SW480 (cell line): ENCODE measurements around the gene CCHCR1.

Source experiments
- DNase-seq: peaks from one replicate; pipeline ENCODE4 v3.0.0-alpha.2; 2016; ENCODE audit warnings: low spot score

CCHCR1 gene

GRCh38 chr6:31162463-31163165 is 5.0 kb upstream of the CCHCR1 start:
- DNase-seq, result no peak

GRCh38 chr6:31161216-31162126 is 3.9 kb upstream of the CCHCR1 start:
- no peak for DNase-seq

DNA sequence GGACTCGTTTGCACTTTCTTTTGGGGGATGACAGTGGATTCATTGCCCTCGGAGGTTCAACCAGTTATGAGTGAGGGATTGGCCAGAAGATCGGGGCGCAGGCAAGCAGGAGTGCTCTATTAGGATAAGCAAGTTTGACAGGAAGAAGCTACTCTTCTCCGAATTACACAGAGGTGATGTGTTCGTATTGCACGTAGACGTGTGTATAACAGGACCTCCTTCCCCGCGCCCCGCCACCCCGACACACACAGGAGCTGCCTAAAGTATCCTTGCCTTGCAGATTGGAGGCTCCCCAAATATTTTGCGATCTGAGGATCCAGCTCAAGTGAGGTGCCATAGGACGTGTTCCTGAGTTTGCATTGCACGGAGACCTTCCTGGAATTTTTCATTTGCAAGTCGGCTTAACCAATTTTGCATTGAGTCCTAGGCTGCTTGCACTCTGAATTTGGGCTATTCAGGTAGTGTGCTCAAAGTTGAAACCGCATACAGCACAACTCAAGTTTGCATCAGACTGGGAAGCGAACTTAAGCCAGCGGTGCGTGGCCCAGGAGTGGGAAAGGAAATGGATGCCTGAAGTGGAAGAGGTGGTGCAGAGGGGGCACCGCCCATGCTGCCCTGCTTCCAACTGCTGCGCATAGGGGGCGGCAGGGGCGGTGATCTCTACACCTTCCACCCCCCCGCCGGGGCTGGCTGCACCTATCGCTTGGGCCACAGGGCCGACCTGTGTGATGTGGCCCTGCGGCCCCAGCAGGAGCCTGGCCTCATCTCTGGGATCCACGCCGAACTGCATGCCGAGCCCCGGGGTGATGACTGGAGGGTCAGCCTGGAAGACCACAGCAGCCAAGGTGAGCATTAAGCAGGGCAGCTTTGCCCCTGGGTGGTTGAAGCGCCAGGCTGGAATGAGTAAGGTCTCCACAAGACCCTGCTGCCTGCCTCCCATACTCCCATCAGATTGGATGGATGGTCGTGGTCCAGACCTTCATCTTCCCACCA is 1.6 kb upstream of the CCHCR1 start:
- DNase-seq, result peak; percentile 23

DNA sequence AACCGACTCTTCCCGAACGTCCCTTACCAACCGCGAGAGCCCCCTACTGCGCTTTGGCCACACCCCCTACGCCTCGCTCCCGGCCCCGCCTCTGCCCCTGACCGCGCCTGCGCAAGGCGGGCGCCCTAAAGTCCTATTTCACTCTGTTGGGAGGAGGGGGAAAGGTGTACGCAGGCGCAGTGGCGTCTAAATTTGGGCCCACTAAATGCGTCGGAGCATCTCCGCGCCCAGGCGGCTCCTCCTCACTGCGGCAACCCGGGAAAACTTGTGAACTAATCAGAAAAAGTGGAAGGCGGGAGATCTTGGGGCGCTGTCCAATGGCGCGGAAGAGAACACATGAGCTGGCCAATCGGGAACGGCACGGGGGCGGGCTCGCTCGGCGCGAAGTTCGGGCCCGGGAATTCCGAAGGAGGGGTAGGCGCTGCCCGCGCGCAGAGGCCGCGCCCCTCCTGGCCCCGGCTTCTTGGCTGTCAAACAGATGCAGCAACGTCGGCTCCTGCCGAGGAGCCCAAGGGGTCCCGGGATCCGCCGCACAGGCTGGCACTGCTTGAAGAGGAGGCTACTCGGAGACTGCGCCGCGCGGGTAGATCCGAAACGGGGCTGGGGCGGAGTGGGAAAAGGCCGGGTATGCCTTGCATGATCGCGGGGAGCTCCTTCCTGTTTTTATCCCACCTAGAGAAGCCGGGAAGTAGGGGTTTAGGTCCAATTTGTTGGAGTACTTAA is 699 bp upstream of the CCHCR1 start, which contains the start of gene TCF19:
TSS of gene TCF19 (plus strand) at position 450 of the 723 bp plus-strand sequence. CDS start 881 bp downstream, outside the sequence.
- peak; percentile 96 for DNase-seq

DNA sequence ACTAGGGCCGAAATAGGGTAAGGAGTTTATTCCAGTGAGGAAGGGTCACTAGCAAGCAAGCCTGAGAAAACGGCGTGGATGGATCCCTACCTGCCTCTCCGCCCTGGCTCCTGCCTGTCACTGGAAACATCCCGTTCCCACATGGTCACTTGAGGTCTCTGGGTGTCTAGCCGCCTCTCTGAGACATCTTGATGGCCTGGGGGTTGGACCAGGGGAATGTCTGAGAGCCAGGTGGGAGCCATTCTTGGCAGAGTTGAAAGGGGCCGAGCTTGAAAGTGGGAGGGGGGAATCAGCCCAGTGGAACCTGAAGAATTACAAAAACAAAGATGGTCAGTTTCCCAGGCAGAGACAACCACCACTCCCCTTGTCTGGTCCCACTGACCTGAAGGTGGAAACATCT is 961 bp downstream of the CCHCR1 start:
- no peak for DNase-seq

- DNase-seq, result no peak
Observed at GRCh38 chr6:31154436-31154835, 3.2 kb downstream of the CCHCR1 start.

- DNase-seq, result no peak
Observed at GRCh38 chr6:31152781-31153180, 4.8 kb downstream of the CCHCR1 start.

DNA sequence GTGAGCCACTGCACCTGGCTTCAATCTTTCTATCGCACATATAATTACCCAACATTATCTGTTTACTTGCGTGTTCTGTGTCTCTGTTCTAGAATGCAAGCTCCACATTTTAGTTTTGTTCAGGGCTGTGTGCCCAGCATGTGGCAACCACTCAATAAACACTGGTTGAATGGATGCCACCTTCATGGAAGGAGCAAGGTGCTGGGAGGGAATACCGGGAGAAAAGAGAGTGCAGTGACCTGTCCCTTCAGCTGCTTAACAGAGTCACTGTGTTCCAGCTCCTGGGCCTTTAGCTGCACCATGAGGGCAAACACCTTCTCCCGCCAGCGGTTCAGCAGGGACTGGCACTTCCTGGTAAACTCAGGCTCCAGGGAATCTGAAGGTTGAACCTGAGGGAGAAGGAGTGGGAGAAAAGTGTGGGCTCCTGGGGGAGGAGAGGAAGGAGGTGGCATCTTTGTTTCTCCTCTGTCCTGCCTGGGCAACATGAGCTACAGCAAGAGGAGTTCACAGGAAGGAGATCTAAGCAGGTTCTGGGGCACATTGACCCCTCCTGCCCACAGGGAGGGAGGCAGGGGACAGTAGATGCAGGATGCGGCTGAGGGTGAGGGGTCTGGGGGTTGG is 7.7 kb downstream of the CCHCR1 start:
- no peak for DNase-seq

- DNase-seq, result no peak
Observed at GRCh38 chr6:31145386-31145785, 12.2 kb downstream of the CCHCR1 start.

DNA sequence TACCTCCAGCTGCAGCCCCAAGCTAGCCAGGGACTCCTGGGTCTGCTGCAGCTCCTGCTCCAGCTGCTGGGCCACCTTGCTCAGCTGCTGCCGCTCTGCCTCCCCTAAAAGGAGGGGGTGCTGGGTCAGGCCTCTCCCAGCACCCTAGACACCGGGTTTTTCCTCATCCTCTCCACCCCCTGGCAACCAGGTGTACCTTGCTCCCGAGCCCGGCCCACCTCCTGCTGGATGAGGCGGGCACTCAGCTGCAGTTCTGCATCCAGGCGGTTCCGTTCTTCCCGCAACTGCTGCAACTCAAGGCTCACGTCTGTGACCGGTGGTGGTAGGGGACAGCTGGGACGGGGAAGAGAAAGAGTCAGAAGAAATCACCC is 12.6 kb downstream of the CCHCR1 start:
- no peak for DNase-seq

GRCh38 chr6:31144296-31144969 is 13.2 kb downstream of the CCHCR1 start:
- DNase-seq, result no peak

GRCh38 chr6:31143148-31143547 is 14.5 kb downstream of the CCHCR1 start:
- DNase-seq, result no peak

GRCh38 chr6:31142361-31142761 is 15.2 kb downstream of the CCHCR1 start:
- DNase-seq, result no peak

- no peak for DNase-seq
Observed at GRCh38 chr6:31140643-31141042, 17.0 kb downstream of the CCHCR1 start.

DNA sequence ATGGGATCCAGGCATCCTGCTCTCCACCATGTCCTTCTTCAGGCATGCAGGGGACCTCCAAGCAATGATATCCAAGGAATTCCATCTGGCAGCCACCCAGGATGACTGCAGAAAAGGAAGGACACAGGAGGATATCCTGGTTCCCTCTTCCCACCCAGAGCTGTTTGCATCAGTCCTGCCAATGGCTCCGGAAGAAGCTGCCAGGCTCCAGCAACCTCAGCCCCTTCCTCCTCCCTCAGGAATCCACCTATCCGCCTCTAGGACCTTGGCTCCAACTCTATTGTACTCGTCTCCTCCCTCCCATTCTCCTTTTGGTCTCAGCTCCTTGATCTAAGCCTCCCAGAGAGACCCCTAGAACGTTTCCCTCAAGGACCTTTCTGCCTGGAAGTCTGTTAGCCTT is 18.0 kb downstream of the CCHCR1 start:
- DNase-seq, result no peak

DNA sequence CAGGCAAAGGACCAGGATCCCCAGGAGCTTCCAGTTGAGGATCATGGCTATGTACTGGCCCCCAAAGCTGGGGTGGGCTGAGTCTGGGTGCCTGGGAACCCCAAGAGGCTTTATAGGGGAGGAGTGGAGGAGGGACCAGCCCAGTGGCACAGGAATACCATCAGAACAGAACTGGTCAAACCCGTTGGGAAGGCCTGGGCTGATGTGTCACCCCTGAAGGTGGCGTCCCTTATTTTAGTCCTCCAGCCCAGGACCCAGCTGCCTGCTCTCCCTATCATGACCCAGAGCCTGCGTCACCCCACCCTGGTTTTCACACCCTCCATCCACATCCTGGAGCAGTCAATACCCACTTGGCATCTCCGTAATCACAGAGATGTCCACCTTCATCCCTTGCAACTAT is 18.6 kb downstream of the CCHCR1 start, which contains the start of gene PSORS1C2:
TSS of gene PSORS1C2 (minus strand) at position 85 of the 400 bp plus-strand sequence. CDS start at position 45, 40 bp downstream.
- no peak for DNase-seq

- DNase-seq, result no peak
Observed at GRCh38 chr6:31135710-31136109, 21.9 kb downstream of the CCHCR1 start.

DNA sequence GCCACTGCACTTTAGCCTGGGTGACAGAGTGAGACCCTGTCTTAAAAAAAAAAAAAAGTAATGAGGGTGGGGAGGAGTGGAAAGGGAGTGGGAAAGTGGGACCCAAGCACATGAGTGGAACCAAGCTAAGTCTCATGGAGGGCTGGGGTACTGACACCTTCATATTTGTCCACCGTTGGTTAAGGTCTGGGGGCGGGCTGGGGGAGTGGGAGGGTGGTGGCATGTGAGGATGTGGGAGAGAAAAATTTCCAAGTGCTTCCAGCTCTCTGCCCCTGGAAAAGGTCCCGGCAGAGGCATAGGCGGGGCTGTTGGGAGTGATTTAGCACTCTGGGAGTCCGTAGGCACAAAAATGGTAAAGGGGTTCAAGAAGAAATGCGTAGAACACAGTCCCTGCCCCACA is 24.8 kb downstream of the CCHCR1 start:
- DNase-seq, result no peak

- DNase-seq, result no peak
Observed at GRCh38 chr6:31131595-31131994, 26.0 kb downstream of the CCHCR1 start.

DNA sequence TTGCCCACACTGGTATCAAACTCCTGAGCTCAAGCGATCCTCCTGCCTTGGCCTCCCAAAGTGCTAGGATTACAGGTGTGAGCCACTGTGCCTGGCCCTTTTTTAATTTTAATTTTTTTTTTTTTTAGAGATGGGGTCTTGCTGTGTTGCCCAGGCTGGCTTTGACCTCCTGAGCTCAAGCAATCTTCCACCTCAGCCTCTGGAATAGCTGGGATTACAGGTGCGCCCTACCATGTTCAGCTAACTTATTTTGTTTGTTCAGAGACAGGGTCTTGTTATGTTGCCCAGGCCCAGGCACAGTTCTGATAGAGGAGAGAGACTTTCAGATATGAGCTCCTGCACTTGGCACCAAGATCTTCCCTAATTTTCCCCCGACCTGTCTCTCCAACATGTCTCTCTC is 26.9 kb downstream of the CCHCR1 start:
- no peak for DNase-seq
